H9 (cell line): ENCODE measurements around the gene ELOA2. TPM values are rescaled to one million over a fixed set of nuclear protein-coding genes. Genes with fewer than 3 reads are reported as not detected.

ENCODE experiments used
- DNase-seq: peaks from one replicate; pipeline ENCODE4 v3.0.0-alpha.2; 2017
- H2AFZ ChIP-seq: one replicate; pipeline ENCODE4 v1.6.1; 2013; ENCODE audit warnings: mild to moderate bottlenecking, low read length, control low read depth, moderate library complexity
- H2AK5ac ChIP-seq: 2 replicates; pipeline ENCODE4 v1.6.1; 2013; ENCODE audit warnings: low read length, control low read depth, mixed read lengths; ENCODE audit not compliant: insufficient read length
- H2BK120ac ChIP-seq: one replicate; pipeline ENCODE4 v1.6.1; 2013; ENCODE audit warnings: low read depth, mild to moderate bottlenecking, low read length, control low read depth, inconsistent platforms; ENCODE audit not compliant: poor library complexity, severe bottlenecking
- H2BK12ac ChIP-seq: 2 replicates; pipeline ENCODE4 v1.6.1; 2013; ENCODE audit warnings: low read length, control low read depth, mixed read lengths, low read depth; ENCODE audit not compliant: insufficient read length
- H2BK15ac ChIP-seq: 2 replicates; pipeline ENCODE4 v1.6.1; 2013; ENCODE audit warnings: low read depth, low read length, control low read depth
- H2BK20ac ChIP-seq: one replicate; pipeline ENCODE4 v1.6.1; 2013; ENCODE audit warnings: low read depth, mild to moderate bottlenecking, low read length, control low read depth, inconsistent platforms; ENCODE audit not compliant: poor library complexity, severe bottlenecking
- H2BK5ac ChIP-seq: 2 replicates; pipeline ENCODE4 v1.6.1; 2013; ENCODE audit warnings: low read length, control low read depth, mixed read lengths; ENCODE audit not compliant: insufficient read length
- H3K14ac ChIP-seq: 2 replicates; pipeline ENCODE4 v1.6.1; 2013; ENCODE audit warnings: low read length, control low read depth; ENCODE audit not compliant: insufficient read depth
- H3K18ac ChIP-seq: 2 replicates; pipeline ENCODE4 v1.6.1; 2013; ENCODE audit warnings: low read depth, mild to moderate bottlenecking, mixed read lengths, low read length, control low read depth; ENCODE audit not compliant: insufficient read length
- H3K23ac ChIP-seq: 2 replicates; pipeline ENCODE4 v1.6.1; 2013; ENCODE audit warnings: low read length, control low read depth, mixed read lengths, low read depth; ENCODE audit not compliant: insufficient read length
- H3K23me2 ChIP-seq: 2 replicates; pipeline ENCODE4 v1.6.1; 2013; ENCODE audit warnings: low read depth, mild to moderate bottlenecking, mixed read lengths, low read length, control low read depth; ENCODE audit not compliant: insufficient read length, poor library complexity, severe bottlenecking
- H3K27ac ChIP-seq: 2 replicates; pipeline ENCODE4 v1.5.1; 2013; ENCODE audit warnings: low read length, control low read depth, mixed read lengths, low read depth; ENCODE audit not compliant: insufficient read length
- H3K27me3 ChIP-seq: 2 replicates; pipeline ENCODE4 v1.6.1; 2013; ENCODE audit warnings: low read length, control low read depth, inconsistent platforms; ENCODE audit not compliant: insufficient read depth
- H3K4ac ChIP-seq: 2 replicates; pipeline ENCODE4 v1.6.1; 2013; ENCODE audit warnings: low read depth, mild to moderate bottlenecking, control low read depth, inconsistent platforms, low read length, moderate library complexity
- H3K4me1 ChIP-seq: 2 replicates; pipeline ENCODE4 v1.6.1; 2013; ENCODE audit warnings: low read length, control low read depth, inconsistent platforms; ENCODE audit not compliant: insufficient read depth
- H3K4me2 ChIP-seq: 2 replicates; pipeline ENCODE4 v1.6.1; 2013; ENCODE audit warnings: low read length, control low read depth, mixed read lengths; ENCODE audit not compliant: insufficient read length, insufficient read depth
- H3K56ac ChIP-seq: 2 replicates; pipeline ENCODE4 v1.6.1; 2013; ENCODE audit warnings: low read depth, mild to moderate bottlenecking, mixed read lengths, low read length, control low read depth; ENCODE audit not compliant: insufficient read length
- H3K79me1 ChIP-seq: 2 replicates; pipeline ENCODE4 v1.6.1; 2013; ENCODE audit warnings: low read depth, mild to moderate bottlenecking, moderate library complexity, low read length, control low read depth, inconsistent platforms; ENCODE audit not compliant: insufficient read depth, poor library complexity, severe bottlenecking
- H3K79me2 ChIP-seq: 2 replicates; pipeline ENCODE4 v1.6.1; 2013; ENCODE audit warnings: low read length, control low read depth, inconsistent platforms; ENCODE audit not compliant: insufficient read depth
- H3K9ac ChIP-seq: 2 replicates; pipeline ENCODE4 v1.6.1; 2013; ENCODE audit warnings: low read length, control low read depth, mixed read lengths; ENCODE audit not compliant: insufficient read length; ENCODE audit errors: extremely low read depth
- H3K9me3 ChIP-seq: one replicate; pipeline ENCODE4 v1.6.1; 2013; ENCODE audit warnings: low read depth, low read length, inconsistent platforms; ENCODE audit not compliant: control insufficient read depth
- H3T11ph ChIP-seq: one replicate; pipeline ENCODE4 v1.6.1; 2013; ENCODE audit warnings: mild to moderate bottlenecking, low read length, control low read depth, inconsistent platforms
- H4K20me1 ChIP-seq: one replicate; pipeline ENCODE4 v1.6.1; 2013; ENCODE audit not compliant: control insufficient read depth, insufficient read length, insufficient read depth
- H4K5ac ChIP-seq: 2 replicates; pipeline ENCODE4 v1.6.1; 2013; ENCODE audit warnings: low read depth, mild to moderate bottlenecking, mixed read lengths, low read length, control low read depth; ENCODE audit not compliant: insufficient read length
- H4K8ac ChIP-seq: replicated peaks from 2 replicates; pipeline ENCODE4 v1.6.1; 2013; ENCODE audit warnings: low read length, control low read depth, mixed read lengths, low read depth; ENCODE audit not compliant: insufficient read length
- H4K91ac ChIP-seq: 2 replicates; pipeline ENCODE4 v1.6.1; 2013; ENCODE audit warnings: low read depth, mild to moderate bottlenecking, moderate library complexity, mixed read lengths, low read length, control low read depth; ENCODE audit not compliant: insufficient read length
- H3K27ac Mint-ChIP-seq, 3 experiments: 2 replicates in 2 of 3; 3 replicates in 1 of 3; pipeline ENCODE4 v1.8.0; 2020 to 2021; ENCODE audit warnings: mixed read lengths in 3 of 3, mild to moderate bottlenecking in 1 of 3, moderate library complexity in 1 of 3
- H3K27me3 Mint-ChIP-seq: 2 replicates; pipeline ENCODE4 v1.8.0; 2021; ENCODE audit warnings: low read depth, mild to moderate bottlenecking, moderate library complexity, mixed read lengths
- H3K36me3 Mint-ChIP-seq, 3 experiments: 2 replicates in 2 of 3; 3 replicates in 1 of 3; pipeline ENCODE4 v1.8.0; 2020 to 2021; ENCODE audit warnings: low read depth in 3 of 3, mixed read lengths in 3 of 3; ENCODE audit not compliant: insufficient read depth in 1 of 3
- H3K4me1 Mint-ChIP-seq, 2 experiments: 2 replicates each; pipeline ENCODE4 v1.8.0; 2020; ENCODE audit warnings: mixed read lengths in 2 of 2
- H3K4me3 Mint-ChIP-seq, 2 experiments: 2 replicates in 1 of 2; 3 replicates in 1 of 2; pipeline ENCODE4 v1.8.0; 2020 to 2021; ENCODE audit warnings: mild to moderate bottlenecking in 2 of 2, mixed read lengths in 2 of 2, moderate library complexity in 1 of 2
- H3K9me3 Mint-ChIP-seq, 2 experiments: 2 replicates in 1 of 2; 3 replicates in 1 of 2; pipeline ENCODE4 v1.8.0; 2020; ENCODE audit warnings: mild to moderate bottlenecking in 2 of 2, mixed read lengths in 2 of 2, moderate library complexity in 1 of 2
- CTCF ChIP-seq: fragments of 200-600 bp; sonication (generic); conservative IDR thresholded peaks from 3 replicates; pipeline ENCODE4 v1.8.0; 2021; ENCODE audit warnings: antibody characterized with exemption, mild to moderate bottlenecking
- WGBS: extraction: QIAGEN DNeasy Blood & Tissue Kit; methylation state at CpG from one replicate; pipeline ENCODE4 v1.1.7; 2013; ENCODE audit warnings: missing lambda C conversion rate, low lambda C conversion rate, mixed read lengths; ENCODE audit not compliant: insufficient read length; ENCODE audit errors: extremely low coverage; 5-methylcytosine and 5-hydroxymethylcytosine counted together
- total RNA-seq: library from RNA; stranded (reverse); gene quantifications from 2 replicates; pipeline ENCODE4 v1.2.1, GENCODE V29; 2021

The ELOA2 gene
- total RNA-seq, 1 experiment from 2014 or later = not detected

DNA sequence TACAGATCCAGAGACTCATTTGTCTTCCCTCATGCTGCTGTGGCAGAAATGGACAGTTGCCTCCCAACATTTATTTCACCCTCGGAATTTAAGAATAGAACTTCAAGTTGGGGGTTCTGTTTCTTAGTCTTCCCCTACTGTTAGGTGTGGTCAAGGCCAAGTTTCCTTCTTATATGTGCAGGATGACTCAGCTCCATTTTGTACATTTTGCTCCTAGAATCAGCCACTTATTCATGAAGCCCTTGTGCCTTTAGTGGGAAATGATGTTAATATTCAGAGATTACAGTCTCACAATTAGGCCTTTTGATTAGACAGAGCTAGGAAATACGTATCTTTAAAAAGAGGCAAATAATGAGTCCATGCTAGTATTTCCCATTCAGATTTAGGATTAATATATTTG, 46.2 kb upstream of the ELOA2 start:
- H4K5ac ChIP-seq = no peak overlapping the region
- H3K4me1 ChIP-seq = peaks cover 3% of the 10 kb centered on the region; the same call in 1 of the 2 replicates
- no peak overlapping the region for H2AK5ac ChIP-seq
- H2BK5ac ChIP-seq = no peak overlapping the region
- no peak overlapping the region for H3K4ac ChIP-seq
- H3T11ph ChIP-seq = no peak overlapping the region
- H3K79me2 ChIP-seq = no peaks in the 10 kb centered on the region
- H3K18ac ChIP-seq = no peak overlapping the region
- no peaks in the 10 kb centered on the region for H3K27me3 ChIP-seq
- peaks cover 0 to 6% of the 10 kb centered on the region in 2 experiments; a peak in 2 of 4 replicates for H3K4me1 Mint-ChIP-seq
- H3K9me3 Mint-ChIP-seq = no peaks in the 10 kb centered on the region
- DNase-seq = no peak
- no peak overlapping the region for H2AFZ ChIP-seq
- no peak overlapping the region for H2BK15ac ChIP-seq
- no peaks in the 10 kb centered on the region for H4K20me1 ChIP-seq
- no peak overlapping the region for H3K27ac ChIP-seq
- no peak overlapping the region for H2BK20ac ChIP-seq
- no peak overlapping the region for H4K8ac ChIP-seq
- no peak overlapping the region for H3K14ac ChIP-seq
- H3K27ac Mint-ChIP-seq = no peak overlapping the region
- no peak overlapping the region for H3K56ac ChIP-seq
- no peak overlapping the region for H2BK120ac ChIP-seq
- TF ChIP-seq CTCF = no peak
- H3K4me3 Mint-ChIP-seq = no peak overlapping the region
- H3K9me3 ChIP-seq = no peaks in the 10 kb centered on the region
- WGBS = no CpG with 5 or more reads among the region's 2 CpGs
- no peaks in the 10 kb centered on the region; a peak in 1 of 7 replicates for H3K36me3 Mint-ChIP-seq
- no peaks in the 10 kb centered on the region for H3K79me1 ChIP-seq
- H3K23ac ChIP-seq = no peak overlapping the region
- H3K27me3 Mint-ChIP-seq = no peaks in the 10 kb centered on the region
- no peak overlapping the region for H2BK12ac ChIP-seq
- no peak overlapping the region for H4K91ac ChIP-seq
- H3K23me2 ChIP-seq = no peaks in the 10 kb centered on the region
- H3K9ac ChIP-seq = no peak overlapping the region
- no peak overlapping the region for H3K4me2 ChIP-seq
